ENCODE data around the gene IL34. TPM values are rescaled to one million over a fixed set of nuclear protein-coding genes. Genes with fewer than 3 reads are reported as not detected.

IL34 gene
- total and polyA plus RNA-seq, 2 of the 13 experiments (the other 11 are each of a cell fraction or from before 2014, with no cell fraction given) = 1.2 to 1.3 TPM

DNA sequence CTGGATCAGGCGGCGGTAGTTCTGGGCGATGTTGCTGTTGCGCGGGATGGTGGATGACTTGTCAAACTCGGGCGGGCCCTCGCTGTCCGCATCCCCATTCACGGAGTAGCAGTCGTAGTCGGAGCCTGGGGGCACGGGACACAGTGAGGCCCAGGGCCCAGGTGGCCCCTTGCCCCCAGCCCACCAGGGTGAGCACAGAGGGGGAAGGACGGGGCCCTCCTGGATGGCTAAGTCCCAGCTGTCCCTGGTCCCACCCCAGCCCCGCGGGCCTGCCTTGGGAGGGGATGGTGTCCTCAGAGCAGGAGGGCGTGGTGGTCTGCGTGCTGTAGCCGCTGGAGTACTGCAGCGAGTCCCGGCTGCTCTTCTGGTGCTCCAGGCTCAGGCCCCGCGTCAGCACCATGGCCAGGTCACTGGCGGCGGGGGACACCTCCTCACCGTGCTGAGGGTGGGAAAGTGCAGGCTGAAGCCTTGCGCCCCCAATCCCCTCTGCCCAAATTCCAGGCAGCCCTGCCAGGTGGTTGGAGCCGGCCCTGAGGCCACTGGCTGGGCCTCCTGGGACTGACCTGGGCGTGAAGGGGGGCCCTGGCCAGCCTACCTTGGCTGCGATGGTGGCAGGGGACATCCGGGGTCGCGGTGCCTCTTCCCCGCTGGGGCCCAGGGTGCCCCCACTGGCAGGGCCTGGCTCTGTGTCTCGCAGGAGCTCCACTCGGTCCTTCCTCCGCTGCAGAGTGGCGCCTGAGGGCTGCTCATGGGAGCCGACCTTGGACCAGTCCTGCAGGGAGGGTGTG, 18.2 kb downstream of the IL34 start (continued):
- TF ChIP-seq ZNF570 (CRISPR knock-in tag; IDR thresholded peaks at IDR 0.05; ENCODE audit: borderline replicate concordance) = no peak
- no peak for TF ChIP-seq RARA (CRISPR knock-in tag; IDR thresholded peaks at IDR 0.05)
- TF ChIP-seq, protein P1, sequence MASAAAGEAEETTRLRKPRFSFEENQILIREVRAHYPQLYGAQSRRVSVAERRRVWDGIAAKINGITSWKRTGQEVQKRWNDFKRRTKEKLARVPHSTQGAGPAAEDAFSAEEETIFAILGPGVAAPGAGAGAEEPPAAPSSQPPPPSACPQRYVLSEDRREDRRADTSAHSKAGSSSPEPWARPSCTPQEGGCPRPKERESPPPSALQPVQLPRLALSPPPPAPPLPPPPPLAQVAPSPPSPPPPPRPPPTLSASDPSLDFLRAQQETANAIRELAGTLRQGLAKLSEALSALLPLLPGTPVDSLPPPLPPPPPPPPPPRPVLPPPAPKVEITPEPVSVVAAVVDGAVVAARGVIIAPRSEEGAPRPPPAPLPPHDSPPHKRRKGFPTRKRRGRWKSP (CRISPR knock-in tag; IDR thresholded peaks at IDR 0.05) = no peak
- TF ChIP-seq ZNF556 (CRISPR knock-in tag; IDR thresholded peaks at IDR 0.05; ENCODE audit: borderline replicate concordance) = no peak
- TF ChIP-seq, protein P2, sequence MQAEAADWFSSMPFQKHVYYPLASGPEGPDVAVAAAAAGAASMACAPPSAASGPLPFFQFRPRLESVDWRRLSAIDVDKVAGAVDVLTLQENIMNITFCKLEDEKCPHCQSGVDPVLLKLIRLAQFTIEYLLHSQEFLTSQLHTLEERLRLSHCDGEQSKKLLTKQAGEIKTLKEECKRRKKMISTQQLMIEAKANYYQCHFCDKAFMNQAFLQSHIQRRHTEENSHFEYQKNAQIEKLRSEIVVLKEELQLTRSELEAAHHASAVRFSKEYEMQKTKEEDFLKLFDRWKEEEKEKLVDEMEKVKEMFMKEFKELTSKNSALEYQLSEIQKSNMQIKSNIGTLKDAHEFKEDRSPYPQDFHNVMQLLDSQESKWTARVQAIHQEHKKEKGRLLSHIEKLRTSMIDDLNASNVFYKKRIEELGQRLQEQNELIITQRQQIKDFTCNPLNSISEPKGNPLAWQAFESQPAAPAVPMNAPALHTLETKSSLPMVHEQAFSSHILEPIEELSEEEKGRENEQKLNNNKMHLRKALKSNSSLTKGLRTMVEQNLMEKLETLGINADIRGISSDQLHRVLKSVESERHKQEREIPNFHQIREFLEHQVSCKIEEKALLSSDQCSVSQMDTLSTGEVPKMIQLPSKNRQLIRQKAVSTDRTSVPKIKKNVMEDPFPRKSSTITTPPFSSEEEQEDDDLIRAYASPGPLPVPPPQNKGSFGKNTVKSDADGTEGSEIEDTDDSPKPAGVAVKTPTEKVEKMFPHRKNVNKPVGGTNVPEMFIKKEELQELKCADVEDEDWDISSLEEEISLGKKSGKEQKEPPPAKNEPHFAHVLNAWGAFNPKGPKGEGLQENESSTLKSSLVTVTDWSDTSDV (CRISPR knock-in tag; IDR thresholded peaks at IDR 0.05) = no peak
- TF ChIP-seq SOX5 (CRISPR knock-in tag; IDR thresholded peaks at IDR 0.05; ENCODE audit: borderline replicate concordance) = no peak
- no peak for TF ChIP-seq ZNF709 (CRISPR knock-in tag; IDR thresholded peaks at IDR 0.05)
- TF ChIP-seq BRD4 (CRISPR knock-in tag; IDR thresholded peaks at IDR 0.05) = no peak
- no peak for TF ChIP-seq ZNF7 (CRISPR knock-in tag; IDR thresholded peaks at IDR 0.05)
- no peak for TF ChIP-seq NFE2L1 (CRISPR knock-in tag; IDR thresholded peaks at IDR 0.05; ENCODE audit: borderline replicate concordance)
- TF ChIP-seq JUNB (CRISPR knock-in tag; IDR thresholded peaks at IDR 0.05; ENCODE audit: borderline replicate concordance) = no peak
- no peak for TF ChIP-seq ZNF615 (CRISPR knock-in tag; IDR thresholded peaks at IDR 0.05; ENCODE audit: borderline replicate concordance)
- no peak for TF ChIP-seq ONECUT2 (CRISPR knock-in tag; IDR thresholded peaks at IDR 0.05)
- TF ChIP-seq HDAC1 (CRISPR knock-in tag; IDR thresholded peaks at IDR 0.05) = no peak
- TF ChIP-seq ZFP36L2 (CRISPR knock-in tag; IDR thresholded peaks at IDR 0.05) = no peak
- TF ChIP-seq MAFF (IDR thresholded peaks at IDR 0.05; ENCODE audit: low read depth, low read length) = no peak
- TF ChIP-seq MBNL3 (CRISPR knock-in tag; conservative IDR thresholded peaks at IDR 0.05) = no peak
- no peak for TF ChIP-seq TEAD2 (CRISPR knock-in tag; IDR thresholded peaks at IDR 0.05)
- no peak for TF ChIP-seq SMAD3 (CRISPR knock-in tag; IDR thresholded peaks at IDR 0.05)
- TF ChIP-seq NBN (conservative IDR thresholded peaks at IDR 0.05) = no peak
- TF ChIP-seq CHD2 (IDR thresholded peaks at IDR 0.05; ENCODE audit: low read depth, low read length) = no peak
- peak; percentile 17 for TF ChIP-seq DNMT1 (CRISPR knock-in tag; IDR thresholded peaks at IDR 0.05)
- TF ChIP-seq POLR2G (IDR thresholded peaks at IDR 0.05; ENCODE audit: low read depth, low read length) = peak; percentile 62; the same call in 1 of the 2 replicates
- no peak for TF ChIP-seq NONO (IDR thresholded peaks at IDR 0.05)
- TF ChIP-seq NONO (CRISPR knock-in tag; conservative IDR thresholded peaks at IDR 0.05) = peak; percentile 28; the same call in 1 of the 2 replicates
- TF ChIP-seq NFYB (CRISPR knock-in tag; IDR thresholded peaks at IDR 0.05) = no peak
- no peak for TF ChIP-seq GATA4 (IDR thresholded peaks at IDR 0.05; ENCODE audit: borderline replicate concordance, low read depth)
- TF ChIP-seq ZNF484 (CRISPR knock-in tag; IDR thresholded peaks at IDR 0.05; ENCODE audit: borderline replicate concordance, low read depth) = no peak
- peak; percentile 84 for TF ChIP-seq RBM22 (optimal IDR thresholded peaks at IDR 0.05; ENCODE audit: low read length)
- TF ChIP-seq CAMTA2 (CRISPR knock-in tag; IDR thresholded peaks at IDR 0.05; ENCODE audit: borderline replicate concordance) = no peak
- TF ChIP-seq ZNF816 (CRISPR knock-in tag; IDR thresholded peaks at IDR 0.05; ENCODE audit: borderline replicate concordance) = no peak
